ENCODE data around the gene PCDHA1.

- TF ChIP-seq CTCF (conservative IDR thresholded peaks at IDR 0.05; ENCODE audit: low read length), result no peak
- TF ChIP-seq EZH2phosphoT487 (IDR thresholded peaks at IDR 0.05; ENCODE audit: borderline replicate concordance, low read depth, low read length), result no peak
Measured at GRCh38 chr5:140966293-140967225, 180.6 kb downstream of the PCDHA1 start, which contains the start of gene PCDHAC2.
